Measurements from ENCODE around the gene RCBTB1.

Gene RCBTB1

GRCh38 chr13:49553888-49554287 lies 31.5 kb downstream of the RCBTB1 start:
- no peak for DNase-seq

DNA sequence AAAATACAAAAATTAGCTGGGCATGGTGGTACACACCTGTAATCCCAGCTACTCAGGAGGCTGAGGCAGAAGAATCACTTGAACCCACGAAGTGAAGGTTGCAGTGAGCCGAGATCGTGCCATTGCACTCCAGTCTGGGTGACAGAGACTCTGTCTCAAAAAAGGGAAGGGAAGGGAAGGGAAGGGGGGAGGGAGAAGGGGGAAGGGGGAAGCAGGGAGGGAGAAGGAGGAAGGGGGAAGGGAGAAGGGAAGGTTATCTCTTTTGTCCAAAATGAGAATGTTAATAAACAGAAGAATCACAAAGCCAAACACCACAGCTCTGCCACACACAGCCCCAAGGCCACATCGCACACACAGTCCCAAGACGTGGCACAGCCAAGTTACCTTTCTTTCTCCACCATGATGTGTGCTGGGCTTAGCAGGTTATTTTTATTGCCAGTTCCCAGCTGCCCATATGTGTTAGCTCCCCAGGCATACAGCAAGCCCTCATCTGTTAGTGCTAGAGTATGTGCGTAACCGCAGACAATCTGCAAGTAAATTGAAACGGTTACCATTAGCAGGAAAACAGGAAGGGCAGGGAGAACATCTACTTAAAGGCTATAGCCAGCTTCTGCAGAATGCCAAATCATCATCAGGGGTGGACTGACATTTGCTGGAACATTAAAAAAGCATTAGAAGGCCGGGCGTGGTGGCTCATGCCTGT lies 34.3 kb downstream of the RCBTB1 start:
- no peak for DNase-seq

DNA sequence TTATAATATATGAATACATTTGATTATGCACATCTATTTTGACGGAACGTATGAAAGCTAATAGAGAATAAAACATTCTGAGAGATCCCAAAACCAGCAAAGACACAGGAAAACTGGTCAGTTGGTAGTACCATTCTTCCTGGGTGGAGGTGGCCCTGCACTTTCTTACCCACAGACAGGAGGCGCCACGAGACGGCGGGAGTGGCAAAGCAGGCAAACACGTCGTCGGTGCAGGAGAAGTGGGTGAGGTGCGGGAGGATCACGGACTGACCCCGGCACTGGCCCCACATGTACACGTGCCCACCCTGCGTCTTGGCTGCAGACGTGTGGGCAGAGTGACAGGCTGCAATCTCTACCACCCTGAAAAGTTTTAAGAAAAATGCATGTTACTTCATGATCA lies 36.1 kb downstream of the RCBTB1 start:
- DNase-seq = no peak

- DNase-seq = no peak
Measured at GRCh38 chr13:49546561-49546960, 38.8 kb downstream of the RCBTB1 start.

GRCh38 chr13:49545661-49546060 lies 39.7 kb downstream of the RCBTB1 start:
- DNase-seq = no peak

- no peak for DNase-seq
Measured at GRCh38 chr13:49543656-49544055, 41.7 kb downstream of the RCBTB1 start.

GRCh38 chr13:49540552-49540951 lies 44.8 kb downstream of the RCBTB1 start:
- DNase-seq = no peak

- no peak for DNase-seq
Measured at GRCh38 chr13:49539746-49540145, 45.6 kb downstream of the RCBTB1 start.

- no peak for DNase-seq
Measured at GRCh38 chr13:49539313-49539712, 46.0 kb downstream of the RCBTB1 start.

- no peak for DNase-seq
Measured at GRCh38 chr13:49538404-49538803, 47.0 kb downstream of the RCBTB1 start.

DNA sequence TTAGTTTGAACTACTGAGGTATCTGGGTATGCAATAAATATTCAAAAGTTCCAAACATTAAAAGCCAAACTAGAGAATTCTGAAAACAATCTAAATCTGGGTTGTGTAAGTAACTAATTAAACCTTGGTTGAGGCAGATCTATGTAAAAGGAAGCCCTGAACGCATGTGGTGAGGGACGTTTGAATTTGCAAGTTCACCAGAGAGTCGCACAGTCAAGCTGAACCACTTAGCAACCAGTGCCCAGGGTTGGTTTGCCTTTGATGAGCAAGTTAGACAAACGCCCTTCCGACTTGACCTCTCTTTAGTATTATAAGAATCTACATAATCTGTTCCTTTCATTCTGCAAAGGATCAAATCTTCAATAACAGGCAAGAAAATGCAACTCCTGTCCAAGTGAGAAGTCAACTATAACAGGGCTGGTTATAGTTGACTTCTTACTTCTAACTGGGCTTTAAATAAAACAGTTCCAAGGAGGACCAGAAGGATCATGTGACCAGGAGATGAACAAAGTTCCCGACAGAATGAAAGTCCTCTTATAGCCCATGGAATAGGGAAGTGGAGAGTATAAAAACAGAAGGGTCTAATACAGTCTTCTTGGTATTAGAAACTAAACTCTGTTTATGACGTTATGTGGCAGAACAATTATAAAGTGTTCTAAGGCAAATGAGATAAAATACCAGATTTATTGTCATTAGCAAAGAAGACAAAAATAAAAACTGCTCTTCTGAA lies 49.0 kb downstream of the RCBTB1 start:
- no peak for DNase-seq

GRCh38 chr13:49533591-49534269 lies 51.6 kb downstream of the RCBTB1 start:
- DNase-seq = no peak

DNA sequence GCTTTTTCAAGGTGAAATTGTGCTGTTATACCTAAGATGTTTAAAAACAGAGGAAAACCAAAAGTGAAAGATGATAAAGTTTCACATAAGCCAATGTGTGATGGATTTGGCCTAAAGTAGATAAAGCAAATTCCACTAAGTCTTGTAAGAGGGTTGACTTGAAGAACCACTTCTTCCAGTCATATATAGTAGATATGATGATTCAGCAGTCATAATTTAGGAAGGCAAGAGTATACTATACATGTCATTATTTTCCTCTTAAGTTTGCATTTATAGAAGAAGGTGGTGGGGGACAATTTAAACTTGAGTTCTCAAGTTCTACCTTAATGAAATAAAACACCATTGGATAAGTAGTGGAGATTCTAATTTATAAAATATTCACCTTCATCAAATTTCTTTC lies 52.3 kb downstream of the RCBTB1 start:
- DNase-seq = no peak

DNA sequence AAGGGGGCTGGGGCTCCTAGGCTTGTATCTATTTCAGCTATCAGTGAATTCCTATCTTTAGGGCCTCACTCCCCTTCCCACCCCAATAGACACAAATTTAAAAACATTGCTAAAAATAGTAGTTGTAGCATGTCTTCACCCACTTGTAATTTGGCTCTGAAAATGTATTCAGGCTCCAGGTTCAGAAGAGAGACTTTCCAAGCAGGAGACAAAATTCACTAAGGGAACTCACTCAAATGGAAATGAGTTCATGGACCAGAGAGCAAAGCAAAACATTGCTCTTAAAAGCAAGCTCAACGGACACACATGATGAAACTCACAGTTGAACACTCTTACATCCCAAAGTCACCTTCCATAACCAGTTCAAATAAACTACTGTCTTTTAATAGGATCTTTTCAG lies 52.8 kb downstream of the RCBTB1 start:
- DNase-seq = no peak

DNA sequence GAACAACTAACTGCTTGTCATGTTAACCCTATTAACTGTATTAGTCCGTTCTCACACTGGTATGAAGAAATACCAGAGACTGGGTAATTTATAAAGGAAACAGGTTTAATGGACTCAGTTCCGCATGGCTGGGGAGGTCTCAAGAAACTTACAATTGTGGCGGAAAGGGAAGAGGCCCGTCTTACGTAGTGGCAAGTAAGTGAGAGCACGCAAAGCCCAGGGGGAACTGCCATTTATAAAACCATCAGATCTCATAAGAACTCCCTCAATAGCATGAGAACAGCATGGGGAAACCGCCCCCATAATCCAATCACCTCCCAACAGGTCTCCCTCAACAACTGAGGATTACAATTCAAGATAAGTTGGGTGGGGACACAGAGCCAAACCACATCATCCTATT lies 54.9 kb downstream of the RCBTB1 start:
- DNase-seq = peak; percentile 25

- no peak for DNase-seq
Measured at GRCh38 chr13:49528161-49528560, 57.2 kb downstream of the RCBTB1 start.

- no peak for DNase-seq
Measured at GRCh38 chr13:49527123-49527522, 58.2 kb downstream of the RCBTB1 start.

DNA sequence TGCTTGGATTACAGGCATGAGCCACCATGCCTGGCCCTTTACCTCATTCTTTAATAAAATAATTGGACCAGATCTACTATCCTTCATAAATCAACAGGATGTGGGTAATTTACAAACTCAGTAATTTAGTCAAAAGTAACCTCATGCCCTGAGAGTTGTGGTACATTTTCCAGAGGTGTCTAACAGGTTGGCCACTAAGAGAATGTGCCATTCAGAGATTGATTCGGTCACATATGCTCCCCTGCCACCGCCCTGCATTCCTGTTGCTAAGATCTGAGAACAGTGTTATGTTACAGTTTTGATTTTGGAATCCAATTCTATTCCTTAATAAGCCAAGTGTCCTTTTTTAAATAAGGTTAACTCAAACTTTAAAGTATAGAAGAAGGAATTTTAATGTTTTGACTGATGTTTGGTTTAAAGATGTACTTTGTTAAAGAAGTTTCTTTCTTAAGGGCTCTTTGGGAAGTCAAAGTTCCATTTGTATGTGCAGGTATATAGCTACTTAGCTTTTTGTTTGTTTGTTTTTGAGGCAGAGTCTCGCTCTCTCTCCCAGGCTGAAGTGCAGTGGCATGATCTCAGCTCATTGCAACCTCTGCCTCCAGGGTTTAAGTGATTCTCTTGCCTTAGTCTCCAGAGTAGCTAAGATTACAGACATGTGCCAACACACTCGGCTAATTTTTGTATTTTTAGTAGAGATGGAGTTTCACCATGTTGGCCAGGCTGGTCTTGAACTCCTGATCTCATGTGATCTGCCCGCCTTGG lies 60.4 kb downstream of the RCBTB1 start:
- DNase-seq = no peak

- DNase-seq = no peak
Measured at GRCh38 chr13:49521224-49521623, 64.1 kb downstream of the RCBTB1 start.

DNA sequence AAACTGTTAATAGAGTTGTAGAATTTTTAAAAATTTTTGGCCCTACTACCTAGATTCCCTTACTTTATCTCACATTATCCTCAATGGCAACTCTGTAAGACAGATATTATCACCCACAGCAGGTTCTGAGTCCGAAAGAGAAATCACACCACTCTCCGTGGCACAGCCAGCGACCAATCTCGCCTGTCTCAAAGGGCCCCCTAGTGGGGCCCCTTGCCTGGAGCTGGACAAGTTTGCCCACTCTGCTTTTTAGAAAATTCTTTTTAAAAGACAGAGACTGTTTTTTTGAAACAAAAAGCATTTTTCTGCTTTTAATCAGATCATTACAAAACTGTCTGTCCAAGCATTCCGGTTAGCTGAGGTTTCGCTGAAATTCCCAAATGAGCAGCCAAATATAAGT lies 67.9 kb downstream of the RCBTB1 start:
- no peak for DNase-seq

DNA sequence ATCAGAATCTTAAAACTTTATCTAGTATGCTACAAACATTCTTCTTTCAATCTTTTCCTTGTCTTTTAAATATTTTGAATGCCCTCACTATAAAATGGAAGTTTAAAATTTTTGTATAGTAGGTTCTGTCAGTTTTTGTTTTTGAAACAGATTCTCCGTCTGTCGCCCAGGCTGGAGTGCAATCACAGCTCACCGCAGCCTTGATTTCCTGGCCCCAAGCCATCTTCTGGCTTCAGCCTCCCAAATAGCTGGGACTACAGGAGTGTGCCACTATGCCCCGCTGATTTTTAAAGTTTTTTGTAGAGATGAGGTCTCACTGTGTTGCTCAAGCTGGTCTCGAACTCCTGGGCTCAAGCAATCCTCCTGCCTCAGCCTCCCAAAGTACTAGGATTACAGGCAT lies 68.9 kb downstream of the RCBTB1 start:
- no peak for DNase-seq

DNA sequence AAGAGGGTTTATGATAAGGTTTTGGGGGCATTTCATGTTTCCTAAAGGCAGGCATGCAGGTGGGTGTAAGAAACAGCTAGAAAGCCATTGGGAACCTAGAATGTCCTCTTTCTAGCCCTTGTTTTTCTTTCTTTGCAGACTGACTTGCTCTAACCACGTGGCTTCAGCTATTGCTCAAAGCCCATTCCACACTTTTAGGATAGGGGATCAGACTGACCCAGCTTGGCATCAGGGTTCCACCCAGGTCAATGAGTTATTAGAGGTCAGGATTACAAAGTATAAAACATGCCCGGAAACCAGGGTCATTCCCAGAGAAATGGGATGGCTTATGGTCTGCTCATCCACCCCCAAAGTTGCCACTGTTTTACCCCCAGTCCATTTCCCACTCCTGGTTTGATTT lies 72.8 kb downstream of the RCBTB1 start:
- no peak for DNase-seq

DNA sequence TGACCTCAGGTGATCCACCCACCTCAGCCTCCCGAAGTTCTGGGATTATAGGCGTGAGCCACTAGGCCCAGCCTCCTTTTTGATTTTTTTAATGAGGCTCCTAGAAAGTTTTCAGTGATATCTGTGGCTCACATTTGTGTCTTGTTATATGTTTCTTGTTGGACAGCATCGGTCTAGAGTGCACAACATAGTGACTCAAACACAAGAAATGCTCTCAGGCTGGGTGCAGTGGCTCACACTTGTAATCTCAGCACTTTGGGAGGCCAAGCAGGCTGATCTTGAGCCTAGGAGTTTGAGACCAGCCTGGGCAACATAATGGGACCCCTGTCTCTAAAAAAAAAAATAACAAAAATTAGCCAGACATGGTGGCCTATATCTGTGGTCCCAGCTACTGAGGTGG lies 81.4 kb downstream of the RCBTB1 start:
- no peak for DNase-seq

All from CD4-positive, alpha-beta T cell treated with Interferon gamma for 1 hour (primary cell).